GM19099 (cell line): ENCODE results near the gene CPT1A.

Source experiments
- POLR2A ChIP-seq: IDR thresholded peaks from 3 replicates; pipeline ENCODE4 v1.6.1; 2011; ENCODE audit warnings: low read depth; ENCODE audit not compliant: insufficient read length; ENCODE audit errors: extremely low read depth

CPT1A gene

GRCh38 chr11:68822546-68822945 lies 19.2 kb downstream of the CPT1A start:
- no peak for TF ChIP-seq POLR2A

- no peak for TF ChIP-seq POLR2A
Observed at GRCh38 chr11:68821670-68822069, 20.0 kb downstream of the CPT1A start.

- no peak for TF ChIP-seq POLR2A
Observed at GRCh38 chr11:68819362-68819761, 22.4 kb downstream of the CPT1A start.

- TF ChIP-seq POLR2A: no peak
Observed at GRCh38 chr11:68818181-68818580, 23.5 kb downstream of the CPT1A start.

GRCh38 chr11:68817554-68817953 lies 24.2 kb downstream of the CPT1A start:
- no peak for TF ChIP-seq POLR2A

GRCh38 chr11:68816917-68817419 lies 24.7 kb downstream of the CPT1A start:
- no peak for TF ChIP-seq POLR2A

GRCh38 chr11:68816251-68816776 lies 25.4 kb downstream of the CPT1A start:
- TF ChIP-seq POLR2A: no peak

- no peak for TF ChIP-seq POLR2A
Observed at GRCh38 chr11:68813773-68814172, 27.9 kb downstream of the CPT1A start.

GRCh38 chr11:68812526-68812925 lies 29.2 kb downstream of the CPT1A start:
- TF ChIP-seq POLR2A: no peak

GRCh38 chr11:68810164-68810563 lies 31.6 kb downstream of the CPT1A start:
- no peak for TF ChIP-seq POLR2A

- TF ChIP-seq POLR2A: no peak
Observed at GRCh38 chr11:68809506-68809905, 32.2 kb downstream of the CPT1A start.

GRCh38 chr11:68808787-68809186 lies 32.9 kb downstream of the CPT1A start:
- no peak for TF ChIP-seq POLR2A

GRCh38 chr11:68806931-68807844 lies 34.5 kb downstream of the CPT1A start:
- no peak for TF ChIP-seq POLR2A

GRCh38 chr11:68804786-68805185 lies 36.9 kb downstream of the CPT1A start:
- TF ChIP-seq POLR2A: no peak

- no peak for TF ChIP-seq POLR2A
Observed at GRCh38 chr11:68803766-68804165, 38.0 kb downstream of the CPT1A start.

GRCh38 chr11:68798221-68798813 lies 43.4 kb downstream of the CPT1A start:
- TF ChIP-seq POLR2A: no peak
